K562 (cell line): ENCODE data around the gene SF3B4. TPM values are rescaled to one million over a fixed set of nuclear protein-coding genes. Genes with fewer than 3 reads are reported as not detected.

ENCODE experiments used
- ATAC-seq: fragments of 200-7000 bp; cut with Tn5 transposase; 3 replicates; pipeline ENCODE4 v1.9.1; 2020; ENCODE audit warnings: moderate library complexity
- BruUV-seq: library from RNA; stranded (reverse); fragments of 400-500 nt; replicated peaks from 2 replicates; lab custom pipeline; 2021; lab: Mats Ljungman, UMichigan
- CTCF ChIA-PET: fragments of 300-600 bp; formaldehyde crosslinking; extraction: SDS; loops from one replicate; lab custom pipeline; 2021; ENCODE audit warnings: low intra/inter-chr PET ratio; lab: Yijun Ruan, JAX
- POLR2A ChIA-PET: fragments of 300-600, 350-650 bp; sonication (Branson Sonifier 250); formaldehyde crosslinking; extraction: SDS; loops from one replicate; lab custom pipeline; 2021; ENCODE audit warnings: antibody characterized with exemption, inconsistent platforms; lab: Yijun Ruan, JAX
- DNase-seq, 4 experiments: peaks; one replicate each; pipeline versions ENCODE4 v3.0.0 to v3.0.0-alpha.2; 2011 to 2018; ENCODE audit warnings: low spot score in 3 of 4, mixed read lengths in 3 of 4; ENCODE audit errors: extremely low read depth in 1 of 4
- FAIRE-seq: peaks from 2 replicates; lab custom pipeline; 2011; peaks lifted over from hg19 to GRCh38; lab: Jason Lieb, UNC
- H2AFZ ChIP-seq: 2 replicates; pipeline ENCODE4 v1.6.0; 2011; ENCODE audit warnings: low read depth, low read length, control low read depth, inconsistent platforms
- H3K27ac ChIP-seq: fragments of 200-600 bp; 3 replicates; pipeline ENCODE4 v1.8.0; 2011; ENCODE audit warnings: low read depth, mild to moderate bottlenecking, control low read depth, inconsistent platforms, low read length, moderate library complexity, mixed read lengths; ENCODE audit errors: extremely low read depth
- H3K27me3 ChIP-seq, 2 experiments: fragments of 300-600 bp in 1 of 2; 2 replicates in 1 of 2; 3 replicates in 1 of 2; pipeline versions ENCODE4 v1.6.0 to v1.8.0; 2011; ENCODE audit warnings: inconsistent platforms in 2 of 2, low read length in 2 of 2, mild to moderate bottlenecking in 1 of 2, mixed read lengths in 1 of 2, moderate library complexity in 1 of 2; ENCODE audit not compliant: control insufficient read depth in 2 of 2, insufficient read depth in 2 of 2
- H3K36me3 ChIP-seq: fragments of 300-600 bp; 3 replicates; pipeline ENCODE4 v1.8.0; 2011; ENCODE audit warnings: mild to moderate bottlenecking, low read length, inconsistent platforms; ENCODE audit not compliant: control insufficient read depth, insufficient read depth
- H3K4me1 ChIP-seq, 2 experiments: fragments of 200-600 bp in 1 of 2; replicated peaks in 1 of 2; 2 replicates in 1 of 2; 3 replicates in 1 of 2; pipeline versions ENCODE4 v1.5.1 to v1.8.0; 2011; ENCODE audit warnings: inconsistent platforms in 2 of 2, low read length in 2 of 2, mild to moderate bottlenecking in 1 of 2, mixed read lengths in 1 of 2, moderate library complexity in 1 of 2; ENCODE audit not compliant: control insufficient read depth in 2 of 2, insufficient read depth in 2 of 2
- H3K4me2 ChIP-seq: 2 replicates; pipeline ENCODE4 v1.6.1; 2011; ENCODE audit warnings: low read length, control low read depth, inconsistent platforms, mixed read lengths; ENCODE audit not compliant: insufficient read depth
- H3K4me3 ChIP-seq: fragments of 200-600 bp; sonication (generic), shearing (Covaris generic); 2 replicates; pipeline ENCODE4 v1.5.1; 2016; ENCODE audit warnings: control low read depth, inconsistent platforms
- H3K79me2 ChIP-seq: fragments of 200-600 bp; 3 replicates; pipeline ENCODE4 v1.8.0; 2011; ENCODE audit warnings: low read length, inconsistent platforms; ENCODE audit not compliant: control insufficient read depth, insufficient read depth
- H3K9ac ChIP-seq, 2 experiments: 2 replicates each; pipeline versions ENCODE4 v1.6.0 to v1.6.1; 2011; ENCODE audit warnings: low read depth in 2 of 2, low read length in 2 of 2, control low read depth in 1 of 2, inconsistent platforms in 1 of 2, mild to moderate bottlenecking in 1 of 2, mixed read lengths in 1 of 2; ENCODE audit not compliant: insufficient read depth in 1 of 2
- H3K9me1 ChIP-seq: one replicate; pipeline ENCODE4 v1.6.0; 2011; ENCODE audit warnings: inconsistent platforms, mild to moderate bottlenecking, low read length, moderate library complexity; ENCODE audit not compliant: control insufficient read depth, insufficient read depth
- H3K9me3 ChIP-seq: replicated peaks from 2 replicates; pipeline ENCODE4 v1.5.1; 2011; ENCODE audit warnings: low read depth, low read length, inconsistent platforms; ENCODE audit not compliant: control insufficient read depth, insufficient read depth
- H4K20me1 ChIP-seq: replicated peaks from 2 replicates; pipeline ENCODE4 v1.6.1; 2011; ENCODE audit warnings: low read length, inconsistent platforms, mixed read lengths; ENCODE audit not compliant: control insufficient read depth, insufficient read depth
- BCOR ChIP-seq: fragments of 450-650 bp; IDR thresholded peaks from 2 replicates; pipeline ENCODE4 v1.6.1; 2016
- CHCHD3 ChIP-seq: fragments of 250-450 bp; sonication (Bioruptor Pico); IDR thresholded peaks from 2 replicates; pipeline ENCODE4 v2.1.2; 2022; ENCODE audit warnings: mild to moderate bottlenecking
- FOSL1 ChIP-seq: fragments of 200-800 bp; sonication (Bioruptor generic); conservative IDR thresholded peaks from 2 replicates; pipeline ENCODE4 v1.6.1; 2016; ENCODE audit warnings: missing genetic modification characterization, missing compliant biosample characterization
- NFE2 ChIP-seq: IDR thresholded peaks from 2 replicates; pipeline ENCODE4 v1.6.1; 2014; ENCODE audit warnings: antibody characterized with exemption, low read depth
- POLR2AphosphoS2 ChIP-seq: IDR thresholded peaks from 2 replicates; pipeline ENCODE4 v1.6.1; 2012; ENCODE audit warnings: low read length, improper control_type of control experiment
- POLR2AphosphoS5 ChIP-seq: IDR thresholded peaks from 2 replicates; pipeline ENCODE4 v1.6.1; 2011; ENCODE audit warnings: mild to moderate bottlenecking, low read depth, low read length, moderate library complexity; ENCODE audit not compliant: control insufficient read depth, insufficient read depth
- RBM25 ChIP-seq: fragments of 200-400 bp; formaldehyde crosslinking; IDR thresholded peaks from 2 replicates; pipeline ENCODE4 v1.6.1; 2018; ENCODE audit warnings: low read length, low read depth, moderate library complexity; ENCODE audit not compliant: severe bottlenecking
- SIN3A ChIP-seq, 2 experiments: fragments of 150-350 bp in 1 of 2; IDR thresholded peaks; 2 replicates each; pipeline ENCODE4 v1.6.1; 2011 to 2016; ENCODE audit warnings: borderline replicate concordance in 2 of 2, low read depth in 2 of 2, low read length in 2 of 2, mild to moderate bottlenecking in 2 of 2, moderate library complexity in 2 of 2; ENCODE audit not compliant: control insufficient read depth in 1 of 2
- SMARCA4 ChIP-seq: fragments of 450-650 bp; IDR thresholded peaks from 2 replicates; pipeline ENCODE4 v1.6.1; 2016
- ZFP1 ChIP-seq: fragments of 450-650 bp; formaldehyde crosslinking; IDR thresholded peaks from 2 replicates; pipeline ENCODE4 v1.4.0; 2020; ENCODE audit warnings: mild to moderate bottlenecking, mixed read lengths
- ZNF444 ChIP-seq: fragments of 250-450 bp; sonication (Bioruptor Pico); IDR thresholded peaks from 2 replicates; pipeline ENCODE4 v1.4.0; 2020; ENCODE audit warnings: mild to moderate bottlenecking, moderate library complexity
- ZNF77 ChIP-seq: fragments of 250-450 bp; sonication (Bioruptor Pico); IDR thresholded peaks from 2 replicates; pipeline ENCODE4 v1.5.0; 2020
- WGBS: fragments of 100-300 bp; shearing (Covaris generic); methylation state at CpG from one replicate; pipeline ENCODE4 v1.1.6; 2016; ENCODE audit warnings: low coverage, mixed read lengths; ENCODE audit not compliant: insufficient coverage; ENCODE audit errors: missing lambda C conversion rate; 5-methylcytosine and 5-hydroxymethylcytosine counted together
- in situ Hi-C: fragments of 300-500 bp; cut with MboI; formaldehyde crosslinking; loops from 4 replicates; pipeline ENCODE4 v1.15.0; 2018; ENCODE audit warnings: inconsistent platforms, mixed read lengths
- intact Hi-C: fragments of 100-400 bp; cut with micrococcal nuclease; formaldehyde crosslinking; loops from 2 replicates; pipeline ENCODE4 v1.14.2; 2022
- polyA plus RNA-seq, 8 experiments: library from polyadenylated mRNA; depleted of rRNA in 4 of 8; stranded (reverse) in 5 of 8; unstranded in 3 of 8; fragments of >200 nt; fragmentation: Nextera tagmentation in 2 of 8; fragmentation: Illumina TruSeq in 1 of 8; extraction: Ambion mirVana in 2 of 8; extraction: Trizol in 1 of 8; gene quantifications; 2 replicates each; pipeline versions ENCODE4 v1.2.1 to v1.2.3, GENCODE V29; 2011 to 2014; ENCODE audit warnings: inconsistent platforms in 1 of 8, missing spikeins in 1 of 8
- total RNA-seq, 7 experiments: library from RNA; depleted of rRNA in 6 of 7; stranded (reverse); fragments of >200 nt in 6 of 7; fragmentation: Illumina TruSeq in 2 of 7; extraction: Trizol in 2 of 7; gene quantifications; 2 replicates each; pipeline versions ENCODE4 v1.2.1 to v1.2.3, GENCODE V29; 2011 to 2021; ENCODE audit warnings: low replicate concordance in 1 of 7
- TF ChIP-seq, protein P1 (sequence below): fragments of 250-450 bp; sonication (Bioruptor Pico); IDR thresholded peaks from 2 replicates; pipeline ENCODE4 v1.5.0; 2021; ENCODE audit warnings: mild to moderate bottlenecking, moderate library complexity
- TF ChIP-seq, protein P2 (sequence below): sonication (generic); formaldehyde crosslinking; IDR thresholded peaks from 2 replicates; pipeline ENCODE4 v1.9.0; 2022; ENCODE audit warnings: mild to moderate bottlenecking, missing genetic modification reagents
- TF ChIP-seq, protein P3 (sequence below): IDR thresholded peaks from 3 replicates; pipeline ENCODE4 v1.6.1; 2011; ENCODE audit warnings: borderline replicate concordance, mild to moderate bottlenecking; ENCODE audit not compliant: insufficient read length, insufficient read depth
- TF ChIP-seq, protein P4 (sequence below): fragments of 450-650 bp; IDR thresholded peaks from 2 replicates; pipeline ENCODE4 v1.6.1; 2014; ENCODE audit warnings: low read depth, mild to moderate bottlenecking, moderate library complexity, borderline replicate concordance

Gene SF3B4
- total and polyA plus RNA-seq, 9 of the 15 experiments (the other 6 are each of a cell fraction or from before 2014, with no cell fraction given) = 3.0 to 88.0 (median 26.1) TPM

DNA sequence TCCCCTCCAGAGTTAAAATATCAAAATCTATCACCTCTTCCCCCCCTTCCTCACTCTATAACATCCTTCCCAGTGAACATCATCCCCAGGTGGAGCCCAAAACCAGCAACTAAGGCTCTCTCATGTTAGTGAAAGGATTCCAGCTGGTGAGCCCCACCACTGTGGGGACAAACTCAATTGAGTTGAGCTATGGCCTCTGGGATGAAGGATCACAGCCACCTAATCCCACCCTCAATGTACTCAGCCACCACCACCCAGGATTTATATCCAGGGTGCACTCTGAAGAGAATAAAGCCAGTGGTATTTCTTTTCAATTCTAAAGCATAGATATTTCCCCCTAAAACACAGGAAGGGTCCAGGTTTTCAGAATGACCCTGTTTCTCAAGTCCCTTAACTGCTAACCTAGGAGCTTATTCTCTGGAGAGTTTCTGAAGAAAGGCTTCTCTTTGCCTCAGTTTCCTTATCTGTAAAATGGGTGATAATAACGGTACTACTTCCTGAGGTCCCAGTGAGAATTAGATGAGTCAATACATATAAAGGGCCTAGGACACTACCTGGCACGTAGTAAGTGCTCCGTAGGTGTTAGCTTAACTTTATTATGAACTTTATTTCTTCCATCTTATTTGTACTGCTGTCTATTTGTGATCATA, 43.9 kb downstream of the SF3B4 start:
- H3K36me3 ChIP-seq = peaks cover 9% of the 10 kb centered on the region; the same call in 2 of the 3 replicates
- H3K27ac ChIP-seq = peak overlapping the region; percentile 98
- in situ Hi-C loops (no loop called here), intact Hi-C loops (no loop called here)
- POLR2A ChIA-PET = interaction anchor here (0.9 to 5.1 kb wide), 4 partner anchors 10 to 126 kb away, joined by 3 to 39 read pairs (median 7); no protein-coding TSS in a partner anchor
- H3K9me1 ChIP-seq = no peaks in the 10 kb centered on the region
- peaks cover 8 to 14% of the 10 kb centered on the region in 2 experiments; a peak in 4 of 5 replicates for H3K4me1 ChIP-seq
- peak overlapping the region; percentile 88 for H3K4me2 ChIP-seq
- ATAC-seq (no peak), DNase-seq (no peak), FAIRE-seq (no peak)
- no TSS peak for BruUV-seq
- WGBS = 26% methylated on average over 3 of the region's 3 CpGs
- H4K20me1 ChIP-seq = peaks cover 27% of the 10 kb centered on the region
- peak overlapping the region; percentile 64 for H3K4me3 ChIP-seq
- peaks cover 56% of the 10 kb centered on the region for H3K79me2 ChIP-seq
- no peak overlapping the region for H2AFZ ChIP-seq
- H3K9me3 ChIP-seq = no peaks in the 10 kb centered on the region
- H3K9ac ChIP-seq = peak overlapping the region; percentile 68 to 98; a peak in 3 of 4 replicates
- H3K27me3 ChIP-seq = no peaks in the 10 kb centered on the region
- CTCF ChIA-PET = no interaction called here
- TF ChIP-seq BCOR (peak; percentile 73; the same call in 1 of the 2 replicates), NFE2 (no peak), SMARCA4 (no peak), FOSL1 (tag) (no peak), RBM25 (peak; percentile 98), CHCHD3 (CRISPR knock-in tag) (peak; percentile 70; the same call in 1 of the 2 replicates), ZNF77 (CRISPR knock-in tag) (no peak), ZFP1 (CRISPR knock-in tag) (no peak), POLR2AphosphoS2 (peak; percentile 67; the same call in 1 of the 2 replicates), ZNF444 (no peak), SIN3A (IDR thresholded peaks at IDR 0.05; ENCODE audit: borderline replicate concordance in 2 of 2, control insufficient read depth in 1 of 2, low read depth in 2 of 2, low read length in 2 of 2) (peak in 1 of 2 experiments; percentile 76; a peak in 1 of 4 replicates), POLR2AphosphoS5 (peak; percentile 68; the same call in 1 of the 2 replicates)
- TF ChIP-seq, protein P1, sequence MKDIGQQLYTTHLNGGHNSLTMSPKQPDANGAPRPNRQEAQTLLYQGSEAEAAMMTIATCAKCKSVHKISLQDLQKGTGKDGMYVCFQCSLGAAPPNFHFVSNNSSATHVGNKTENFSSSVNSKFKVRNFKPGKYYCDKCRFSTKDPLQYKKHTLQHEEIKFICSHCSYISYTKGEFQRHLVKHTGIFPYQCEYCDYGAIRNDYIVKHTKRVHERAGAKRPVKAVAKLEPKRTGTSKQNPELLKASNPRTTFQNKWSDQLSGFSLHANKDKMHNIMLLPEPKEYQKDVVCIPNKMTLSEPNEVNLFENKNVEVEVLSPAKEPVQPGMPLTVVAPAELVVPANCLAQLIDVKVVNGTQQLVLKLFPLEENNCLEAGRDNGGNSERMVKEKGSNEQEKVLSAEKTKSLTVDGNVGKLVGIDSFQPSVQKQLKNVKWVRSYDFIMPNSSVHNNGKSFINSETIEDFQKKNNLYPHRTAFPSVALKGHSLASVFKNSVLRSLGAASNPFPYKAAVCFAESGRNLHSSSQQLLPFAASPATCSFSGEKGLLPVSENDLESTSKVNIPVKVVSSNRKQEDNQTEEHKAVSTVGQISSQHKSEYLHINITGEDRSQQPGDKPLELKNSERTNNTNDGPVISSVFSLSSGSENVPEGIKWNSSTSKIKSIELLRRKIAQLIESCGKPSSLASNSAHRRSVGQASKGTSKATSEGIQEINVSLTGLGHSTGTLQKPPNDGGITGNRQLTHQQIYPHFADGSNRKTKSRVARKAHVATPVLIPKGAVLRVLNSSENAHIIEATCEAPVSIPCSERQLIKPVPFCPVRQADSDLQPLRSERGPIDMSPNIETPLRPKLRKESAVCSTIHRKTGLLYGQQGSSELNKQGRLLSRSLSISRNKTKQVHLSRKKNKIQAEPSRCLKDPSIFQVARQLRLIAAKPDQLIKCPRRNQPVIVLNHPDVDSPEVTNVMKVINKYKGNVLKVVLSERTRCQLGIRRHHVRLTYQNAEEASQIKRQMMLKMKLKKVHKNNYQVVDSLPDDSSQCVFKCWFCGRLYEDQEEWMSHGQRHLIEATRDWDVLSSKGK (CRISPR knock-in tag) = no peak
- TF ChIP-seq, protein P2, sequence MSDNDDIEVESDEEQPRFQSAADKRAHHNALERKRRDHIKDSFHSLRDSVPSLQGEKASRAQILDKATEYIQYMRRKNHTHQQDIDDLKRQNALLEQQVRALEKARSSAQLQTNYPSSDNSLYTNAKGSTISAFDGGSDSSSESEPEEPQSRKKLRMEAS (CRISPR knock-in tag) = no peak
- TF ChIP-seq, protein P3, sequence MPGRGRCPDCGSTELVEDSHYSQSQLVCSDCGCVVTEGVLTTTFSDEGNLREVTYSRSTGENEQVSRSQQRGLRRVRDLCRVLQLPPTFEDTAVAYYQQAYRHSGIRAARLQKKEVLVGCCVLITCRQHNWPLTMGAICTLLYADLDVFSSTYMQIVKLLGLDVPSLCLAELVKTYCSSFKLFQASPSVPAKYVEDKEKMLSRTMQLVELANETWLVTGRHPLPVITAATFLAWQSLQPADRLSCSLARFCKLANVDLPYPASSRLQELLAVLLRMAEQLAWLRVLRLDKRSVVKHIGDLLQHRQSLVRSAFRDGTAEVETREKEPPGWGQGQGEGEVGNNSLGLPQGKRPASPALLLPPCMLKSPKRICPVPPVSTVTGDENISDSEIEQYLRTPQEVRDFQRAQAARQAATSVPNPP = no peak
- TF ChIP-seq, protein P4, sequence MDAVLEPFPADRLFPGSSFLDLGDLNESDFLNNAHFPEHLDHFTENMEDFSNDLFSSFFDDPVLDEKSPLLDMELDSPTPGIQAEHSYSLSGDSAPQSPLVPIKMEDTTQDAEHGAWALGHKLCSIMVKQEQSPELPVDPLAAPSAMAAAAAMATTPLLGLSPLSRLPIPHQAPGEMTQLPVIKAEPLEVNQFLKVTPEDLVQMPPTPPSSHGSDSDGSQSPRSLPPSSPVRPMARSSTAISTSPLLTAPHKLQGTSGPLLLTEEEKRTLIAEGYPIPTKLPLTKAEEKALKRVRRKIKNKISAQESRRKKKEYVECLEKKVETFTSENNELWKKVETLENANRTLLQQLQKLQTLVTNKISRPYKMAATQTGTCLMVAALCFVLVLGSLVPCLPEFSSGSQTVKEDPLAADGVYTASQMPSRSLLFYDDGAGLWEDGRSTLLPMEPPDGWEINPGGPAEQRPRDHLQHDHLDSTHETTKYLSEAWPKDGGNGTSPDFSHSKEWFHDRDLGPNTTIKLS = no peak
